Right lobe of liver (tissue), 6 donors: Measurements from ENCODE around the gene FKBP5. TPM values are rescaled to one million over a fixed set of nuclear protein-coding genes. Genes with fewer than 3 reads are reported as not detected.
"Not testable (repeated sequence)": the region's sequence is repeated elsewhere in the genome, so short reads cannot be mapped to it uniquely, and the experiment has no call there.

Source experiments
- ATAC-seq, 4 donors: fragments of 200-7000 bp; cut with Tn5 transposase; one replicate each; pipeline ENCODE4 v1.9.1; 2020; ENCODE audit warnings: mild to moderate bottlenecking in 4 of 4, moderate library complexity in 4 of 4
- DNase-seq, 3 donors: peaks; one replicate each; pipeline ENCODE4 v3.0.0-alpha.2; 2020
- H3K27ac ChIP-seq, 3 donors: fragments of 200-600 bp; one replicate each; pipeline ENCODE4 v1.8.0; 2022
- H3K27me3 ChIP-seq, 2 donors: fragments of 200-600 bp; one replicate each; pipeline ENCODE4 v1.8.0; 2022
- H3K36me3 ChIP-seq, 4 donors: fragments of 200-600 bp; sonication (generic) in 1 of 4; one replicate each; pipeline versions ENCODE4 v1.5.1 to v1.8.0; 2017 to 2022; ENCODE audit warnings: control low read depth in 1 of 4
- H3K4me1 ChIP-seq, 4 donors: fragments of 200-600 bp; sonication (generic) in 1 of 4; one replicate each; pipeline versions ENCODE4 v1.5.1 to v1.8.0; 2017 to 2022; ENCODE audit warnings: control low read depth in 1 of 4
- H3K4me3 ChIP-seq, 3 donors: fragments of 200-600 bp; one replicate each; pipeline ENCODE4 v1.8.0; 2022
- H3K9me3 ChIP-seq, 4 donors: fragments of 200-600 bp; sonication (generic) in 1 of 4; one replicate each; pipeline versions ENCODE4 v1.5.1 to v1.8.0; 2017 to 2022; ENCODE audit warnings: control low read depth in 1 of 4
- POLR2A ChIP-seq: fragments of 450-650 bp; IDR thresholded peaks from one replicate; pipeline ENCODE4 v1.6.1; 2017; ENCODE audit warnings: antibody characterized with exemption, mild to moderate bottlenecking
- WGBS: methylation state at CpG from one replicate; pipeline ENCODE4 v1.1.6; 2018; ENCODE audit warnings: low coverage, low lambda C conversion rate; ENCODE audit not compliant: insufficient coverage; ENCODE audit errors: missing lambda C conversion rate; 5-methylcytosine and 5-hydroxymethylcytosine counted together
- intact Hi-C, 2 donors: fragments of 100-400 bp; cut with DNase I; formaldehyde crosslinking; loops; one replicate each; pipeline versions ENCODE4 v1.11.2 to v1.14.1; 2022
- total RNA-seq, 6 experiments: library from RNA; depleted of rRNA in 2 of 6; stranded (reverse); fragments of >200 nt in 2 of 6; fragmentation: NEBNext Ultra II Directional in 3 of 6; extraction: Animal tissue kit (Norgen Biotek cat#: 25700) in 3 of 6; gene quantifications; one replicate each; pipeline versions ENCODE4 v1.1.0 to v1.2.4, GENCODE V29; 2016 to 2023
- TF ChIP-seq, protein P1 (sequence below), 4 donors: fragments of 200-600 bp in 3 of 4; fragments of 450-650 bp in 1 of 4; IDR thresholded peaks; one replicate each; pipeline versions ENCODE4 v1.5.1 to v1.8.0; 2016 to 2022; ENCODE audit warnings: antibody characterized with exemption in 4 of 4, mild to moderate bottlenecking in 2 of 4
- donor health status: DM: no; HTN: yes; CAD: no.
- donor health status: DM: no; HTN: no; CAD: no.
- donor health status: DM: no; HTN: no; CAD: no.
- donor health status: DM: no; HTN: yes; CAD: no.
- donor health status: DM: no; HTN: yes; CAD: no.

The FKBP5 gene
- total RNA-seq, 6 experiments from 2014 or later = 36.1 to 387 (median 111) TPM

DNA sequence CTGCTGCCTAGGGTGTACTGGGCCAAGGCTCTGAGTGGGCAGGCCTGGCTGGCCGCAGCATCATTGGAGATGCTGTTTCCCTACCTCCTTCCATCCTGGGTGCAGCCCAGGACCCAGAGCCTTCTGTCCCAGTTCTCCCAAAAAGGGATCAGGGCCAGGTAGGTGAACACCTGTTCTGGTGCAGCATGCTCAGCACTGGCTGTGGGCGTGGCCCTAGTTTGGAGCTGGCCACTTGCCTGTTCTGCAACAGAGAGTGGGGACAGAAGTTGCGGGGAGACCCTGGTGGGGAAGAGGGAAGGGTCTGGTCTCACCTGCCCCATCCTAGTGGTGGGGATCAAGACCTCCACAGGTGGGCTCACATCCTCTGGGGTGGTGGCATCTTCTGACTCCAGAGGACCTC lies 46.7 kb upstream of the FKBP5 start:
- no peak overlapping the region for H3K4me3 ChIP-seq
- 48% methylated on average over 2 of the region's 3 CpGs for WGBS
- no peaks in the 10 kb centered on the region for H3K36me3 ChIP-seq
- DNase-seq = peak in 1 of 3 donors; percentile 60
- no peak overlapping the region for H3K27ac ChIP-seq
- intact Hi-C loops = loop anchor here (5.0 to 10.0 kb wide), 3 partner anchors 151 to 213 kb away; no protein-coding TSS in a partner anchor
- TF ChIP-seq POLR2A = no peak
- TF ChIP-seq, protein P1, sequence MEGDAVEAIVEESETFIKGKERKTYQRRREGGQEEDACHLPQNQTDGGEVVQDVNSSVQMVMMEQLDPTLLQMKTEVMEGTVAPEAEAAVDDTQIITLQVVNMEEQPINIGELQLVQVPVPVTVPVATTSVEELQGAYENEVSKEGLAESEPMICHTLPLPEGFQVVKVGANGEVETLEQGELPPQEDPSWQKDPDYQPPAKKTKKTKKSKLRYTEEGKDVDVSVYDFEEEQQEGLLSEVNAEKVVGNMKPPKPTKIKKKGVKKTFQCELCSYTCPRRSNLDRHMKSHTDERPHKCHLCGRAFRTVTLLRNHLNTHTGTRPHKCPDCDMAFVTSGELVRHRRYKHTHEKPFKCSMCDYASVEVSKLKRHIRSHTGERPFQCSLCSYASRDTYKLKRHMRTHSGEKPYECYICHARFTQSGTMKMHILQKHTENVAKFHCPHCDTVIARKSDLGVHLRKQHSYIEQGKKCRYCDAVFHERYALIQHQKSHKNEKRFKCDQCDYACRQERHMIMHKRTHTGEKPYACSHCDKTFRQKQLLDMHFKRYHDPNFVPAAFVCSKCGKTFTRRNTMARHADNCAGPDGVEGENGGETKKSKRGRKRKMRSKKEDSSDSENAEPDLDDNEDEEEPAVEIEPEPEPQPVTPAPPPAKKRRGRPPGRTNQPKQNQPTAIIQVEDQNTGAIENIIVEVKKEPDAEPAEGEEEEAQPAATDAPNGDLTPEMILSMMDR (IDR thresholded peaks at IDR 0.05) = no peak
- H3K9me3 ChIP-seq = no peaks in the 10 kb centered on the region
- H3K4me1 ChIP-seq = peaks cover 6 to 49% (median 25%) of the 10 kb centered on the region in 4 donors
- no peaks in the 10 kb centered on the region for H3K27me3 ChIP-seq
- ATAC-seq = no peak

DNA sequence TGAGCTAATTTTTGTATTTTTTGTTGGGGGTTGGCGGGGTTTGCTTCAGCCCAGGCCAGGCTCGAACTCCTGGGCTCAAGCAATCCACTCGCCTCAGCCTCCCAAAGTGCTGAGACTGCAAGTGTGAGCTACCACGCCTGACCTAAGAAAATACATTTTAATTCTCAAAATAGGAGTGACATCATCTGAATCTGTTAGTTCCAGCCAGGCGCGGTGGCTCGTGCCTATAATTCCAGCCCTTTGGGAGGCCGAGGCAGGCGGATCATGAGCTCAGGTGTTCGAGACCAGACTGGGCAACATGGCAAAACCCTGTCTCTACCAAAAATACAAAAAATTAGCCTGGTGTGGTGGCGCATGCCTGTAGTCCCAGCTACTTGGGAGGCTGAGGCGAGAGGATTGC lies 45.6 kb upstream of the FKBP5 start:
- intact Hi-C loops = loop anchor here (10.0 kb wide), 2 partner anchors 150 to 170 kb away; no protein-coding TSS in a partner anchor
- H3K4me1 ChIP-seq = peaks cover 8 to 51% (median 27%) of the 10 kb centered on the region in 4 donors
- not testable (repeated sequence) for H3K36me3 ChIP-seq, H3K4me3 ChIP-seq, H3K9me3 ChIP-seq, ATAC-seq, H3K27me3 ChIP-seq
- DNase-seq = peak in 2 of 3 donors; percentile 26 to 44
- WGBS = 91% methylated on average over 12 of the region's 12 CpGs
- peak overlapping the region in 2 of 3 donors; percentile 98 to 99 for H3K27ac ChIP-seq

DNA sequence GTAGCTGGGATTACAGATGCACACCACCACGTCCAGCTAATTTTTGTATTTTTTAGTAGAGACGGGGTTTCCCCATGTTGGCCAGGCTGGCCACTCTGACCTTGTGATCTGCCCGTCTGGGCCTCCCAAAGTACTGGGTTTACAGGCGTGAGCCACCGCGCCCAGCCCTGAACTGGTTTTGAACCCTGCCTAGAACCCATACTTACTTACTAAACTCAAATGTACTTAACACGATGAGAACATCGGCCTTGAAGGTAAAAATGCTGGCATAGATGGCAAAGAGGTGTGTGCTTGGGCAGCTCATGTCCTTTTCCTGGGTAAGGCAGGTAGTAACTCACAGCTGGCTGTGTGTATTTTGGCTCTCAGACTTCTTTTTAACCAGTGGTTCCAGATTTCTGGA lies 44.9 kb upstream of the FKBP5 start:
- intact Hi-C loops = loop anchor here (10.0 kb wide), 2 partner anchors 149 to 169 kb away; no protein-coding TSS in a partner anchor
- TF ChIP-seq, protein P1 (IDR thresholded peaks at IDR 0.05) = no peak
- TF ChIP-seq POLR2A = no peak
- peaks cover 11 to 53% (median 30%) of the 10 kb centered on the region in 4 donors for H3K4me1 ChIP-seq
- no peak overlapping the region for H3K4me3 ChIP-seq
- H3K27ac ChIP-seq = peak overlapping the region; percentile 98 to 99 (median 99)
- no peaks in the 10 kb centered on the region for H3K36me3 ChIP-seq
- H3K27me3 ChIP-seq = no peaks in the 10 kb centered on the region
- 73% methylated on average over 8 of the region's 8 CpGs for WGBS
- ATAC-seq (no peak), DNase-seq (peak in 2 of 3 donors; percentile 54 to 62)
- H3K9me3 ChIP-seq = no peaks in the 10 kb centered on the region

DNA sequence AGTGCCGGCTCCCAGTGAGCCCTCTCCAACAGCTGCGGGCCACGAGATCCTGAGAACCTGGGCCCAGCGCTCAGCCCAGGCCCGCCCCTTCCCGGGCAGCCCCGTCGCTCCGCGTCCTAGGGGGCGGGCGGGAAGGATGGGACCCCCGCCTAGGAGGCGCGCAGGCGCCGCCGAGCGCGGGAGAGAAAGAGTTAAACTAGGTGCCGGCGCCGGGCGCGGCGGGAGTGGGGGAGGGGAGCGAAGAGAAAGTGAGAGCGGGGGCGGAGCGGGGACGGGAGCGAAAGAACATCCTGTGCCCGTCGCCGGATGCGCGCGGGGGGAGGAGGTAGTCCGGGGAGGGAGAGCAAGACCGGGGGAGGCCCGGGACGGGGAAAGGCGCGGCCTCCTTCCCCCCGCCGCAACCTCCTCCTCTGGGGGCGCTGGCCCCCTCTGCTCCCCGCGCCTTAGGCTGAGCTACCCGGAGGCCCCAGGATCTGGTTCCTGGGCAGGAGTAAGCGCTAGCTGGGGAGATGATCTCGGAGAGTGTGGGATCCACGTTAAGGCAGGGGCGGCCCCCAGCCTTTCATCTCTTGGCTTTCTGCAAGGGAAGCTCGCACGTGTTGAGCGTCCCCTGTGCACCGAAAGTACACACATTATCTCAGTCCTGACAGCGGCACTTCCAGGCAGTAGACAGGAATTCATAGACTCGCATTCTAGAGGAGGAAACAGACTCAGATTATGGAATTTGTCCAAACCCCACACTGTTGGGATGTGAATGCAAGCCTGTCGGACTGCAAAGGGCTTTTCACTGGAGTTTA lies 43.2 kb upstream of the FKBP5 start:
- Histone ChIP-seq H3K4me1 (peaks cover 11 to 64% (median 35%) of the 10 kb centered on the region in 4 donors), H3K36me3 (no peaks in the 10 kb centered on the region), H3K9me3 (no peaks in the 10 kb centered on the region), H3K27me3 (no peaks in the 10 kb centered on the region), H3K4me3 (peak overlapping the region; percentile 82 to 86 (median 85)), H3K27ac (peak overlapping the region; percentile 98 to 99 (median 99))
- intact Hi-C loops = loop anchor here (10.0 kb wide), 2 partner anchors 147 to 167 kb away; no protein-coding TSS in a partner anchor
- DNase-seq (peak; percentile 97 to 98 (median 97)), ATAC-seq (peak; percentile 61 to 65 (median 62))
- under 1% methylated on average over 29 of the region's 61 CpGs for WGBS
- TF ChIP-seq, protein P1 (IDR thresholded peaks at IDR 0.05) = peak in 1 of 4 donors; percentile 13
- peak; percentile 82 for TF ChIP-seq POLR2A

DNA sequence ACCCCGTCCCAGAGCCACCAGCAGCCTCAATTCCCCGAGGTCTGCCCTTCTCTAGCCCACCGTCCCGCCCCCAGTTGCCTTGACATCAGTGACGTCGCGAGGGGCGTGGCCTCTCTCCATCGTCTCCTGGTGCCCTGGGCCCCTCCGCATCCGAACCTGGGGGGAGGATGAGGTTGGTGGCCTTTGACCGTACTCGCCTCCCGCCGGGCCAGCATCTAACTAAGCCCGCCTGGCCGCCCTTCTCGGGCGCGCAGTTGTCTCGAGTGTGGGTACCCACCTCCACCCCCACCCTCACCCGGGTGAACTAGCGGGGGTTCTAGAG lies 42.7 kb upstream of the FKBP5 start:
- DNase-seq (peak; percentile 95 to 99 (median 97)), ATAC-seq (peak; percentile 42 to 64 (median 50))
- Histone ChIP-seq H3K4me3 (peak overlapping the region; percentile 82 to 86 (median 85)), H3K36me3 (no peaks in the 10 kb centered on the region), H3K4me1 (peaks cover 11 to 70% (median 37%) of the 10 kb centered on the region in 4 donors), H3K9me3 (no peaks in the 10 kb centered on the region), H3K27me3 (no peaks in the 10 kb centered on the region), H3K27ac (peak overlapping the region; percentile 98 to 99 (median 99))
- TF ChIP-seq POLR2A = peak; percentile 83
- TF ChIP-seq, protein P1 (IDR thresholded peaks at IDR 0.05) = no peak
- WGBS = no CpG with 5 or more reads among the region's 23 CpGs
- intact Hi-C loops = loop anchor here (10.0 kb wide), 2 partner anchors 147 to 167 kb away; no protein-coding TSS in a partner anchor
